SH-SY5Y (cell line): Measurements from ENCODE around the gene UFSP1.

Experiments
- GATA2 ChIP-seq: IDR thresholded peaks from 2 replicates; pipeline ENCODE4 v1.6.1; 2011; ENCODE audit warnings: mild to moderate bottlenecking, low read depth, low read length
- GATA3 ChIP-seq: IDR thresholded peaks from 2 replicates; pipeline ENCODE4 v1.6.1; 2011; ENCODE audit warnings: low read depth, mild to moderate bottlenecking, low read length, moderate library complexity

Gene UFSP1

GRCh38 chr7:100867776-100868485 is 21.6 kb downstream of the UFSP1 start:
- no peak for TF ChIP-seq GATA3
- TF ChIP-seq GATA2 = no peak

DNA sequence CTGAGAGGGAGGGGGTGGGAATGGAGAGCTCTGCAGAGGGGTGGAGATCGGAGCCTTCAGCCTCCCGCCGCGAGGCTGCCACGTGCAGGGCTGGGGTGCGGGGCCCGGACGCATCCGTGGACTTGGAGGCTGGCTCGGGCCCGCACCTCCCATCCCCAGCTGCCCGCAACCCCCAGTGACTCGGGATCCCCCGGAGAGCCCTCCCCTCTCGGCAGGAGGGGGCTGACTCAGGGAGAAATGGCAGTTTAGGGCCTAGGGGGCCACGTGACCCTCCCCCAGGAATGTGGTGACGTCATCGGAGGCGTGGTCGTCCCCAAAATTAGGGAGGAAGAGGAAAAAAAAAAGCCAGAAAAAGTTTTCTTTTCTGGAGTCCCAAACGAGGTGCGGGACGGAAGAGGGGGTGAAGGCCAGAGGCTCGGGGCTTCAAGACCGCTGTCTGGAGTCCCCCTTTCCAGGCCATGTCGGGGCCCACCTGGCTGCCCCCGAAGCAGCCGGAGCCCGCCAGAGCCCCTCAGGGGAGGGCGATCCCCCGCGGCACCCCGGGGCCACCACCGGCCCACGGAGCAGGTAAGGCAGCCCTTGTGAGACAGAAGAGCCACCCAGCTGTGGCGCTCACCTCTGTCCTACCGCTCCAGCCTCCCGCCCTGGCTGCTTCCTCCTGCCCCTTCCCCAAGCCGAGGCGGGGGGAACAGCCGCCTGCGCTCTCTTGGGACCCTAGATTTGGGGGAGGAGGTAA is 22.3 kb downstream of the UFSP1 start, which contains the start of gene TRIP6:
TRIP6 (plus strand) TSS at position 348 of the 736 bp plus-strand sequence; CDS start at position 459, 111 bp downstream.
- TF ChIP-seq GATA3 (no peak), GATA2 (no peak)

DNA sequence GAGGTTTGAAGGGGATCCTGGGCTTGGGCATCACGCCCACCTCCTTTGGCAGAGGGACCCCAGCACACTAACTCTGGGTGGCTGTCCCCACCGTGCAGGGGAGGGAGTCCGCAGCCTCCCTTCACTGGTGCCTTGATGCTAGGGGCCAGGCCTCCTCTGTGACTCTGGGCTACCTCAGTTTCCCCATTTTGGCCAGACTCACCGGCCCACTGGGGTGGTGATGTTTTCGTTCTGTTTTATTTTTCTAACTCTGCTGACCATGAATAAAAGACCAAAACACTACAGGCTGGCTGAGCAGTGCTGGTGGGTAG is 22.8 kb downstream of the UFSP1 start:
- no peak for TF ChIP-seq GATA3

DNA sequence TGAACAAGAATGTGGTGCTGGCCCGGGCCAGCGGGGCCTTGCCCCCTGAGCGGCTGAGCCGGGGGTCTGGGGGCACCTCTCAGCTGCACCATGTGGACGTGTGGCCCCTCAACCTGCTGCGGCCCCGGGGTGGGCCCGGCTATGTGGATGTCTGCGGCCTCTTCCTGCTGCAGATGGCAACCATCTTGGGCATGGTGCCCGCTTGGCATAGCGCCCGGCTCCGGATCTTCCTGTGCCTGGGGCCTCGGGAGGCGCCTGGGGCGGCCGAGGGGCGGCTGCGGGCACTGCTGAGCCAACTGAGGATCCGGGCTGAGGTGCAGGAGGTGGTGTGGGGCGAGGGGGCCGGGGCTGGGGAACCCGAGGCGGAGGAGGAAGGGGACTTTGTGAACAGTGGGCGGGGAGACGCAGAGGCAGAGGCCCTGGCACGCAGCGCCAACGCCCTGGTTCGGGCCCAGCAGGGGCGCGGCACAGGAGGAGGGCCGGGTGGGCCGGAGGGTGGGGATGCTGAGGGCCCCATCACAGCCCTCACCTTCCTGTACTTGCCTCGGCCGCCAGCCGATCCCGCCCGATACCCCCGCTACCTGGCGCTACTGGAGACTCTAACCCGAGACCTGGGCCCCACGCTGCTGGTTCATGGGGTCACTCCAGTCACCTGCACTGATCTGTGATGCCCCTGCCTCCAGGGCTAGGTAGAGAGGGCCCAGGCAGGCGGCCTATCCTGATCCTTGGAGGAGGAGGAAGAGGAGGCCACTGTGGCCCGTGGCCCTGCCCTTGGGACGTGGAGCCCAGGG is 23.4 kb downstream of the UFSP1 start:
- TF ChIP-seq GATA3 (no peak), GATA2 (no peak)

DNA sequence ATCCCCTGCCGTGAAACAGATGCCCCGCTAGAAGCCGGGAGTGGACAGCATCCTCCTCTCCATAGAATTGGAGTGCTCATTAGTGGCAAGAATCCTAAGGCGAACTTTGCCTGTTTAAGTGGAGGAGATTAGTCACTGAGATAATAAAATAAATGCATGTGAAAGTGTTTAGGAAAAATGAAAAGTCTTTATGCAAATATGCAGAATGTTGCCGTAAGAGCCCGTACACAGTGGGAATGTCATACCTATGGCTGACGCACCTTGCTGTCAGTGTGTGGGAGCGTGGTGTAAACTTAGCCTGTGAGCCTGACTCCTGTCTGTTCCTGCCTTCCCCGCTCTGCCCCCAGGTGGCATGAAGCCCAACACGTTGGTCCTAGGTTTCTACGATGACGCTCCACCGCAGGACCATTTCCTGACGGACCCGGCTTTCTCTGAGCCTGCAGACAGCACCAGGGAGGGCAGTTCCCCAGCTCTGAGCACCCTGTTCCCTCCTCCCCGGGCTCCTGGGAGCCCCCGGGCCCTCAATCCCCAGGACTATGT is 24.1 kb downstream of the UFSP1 start:
- no peak for TF ChIP-seq GATA2
- TF ChIP-seq GATA3 = no peak

- TF ChIP-seq GATA3 = no peak
These were observed 25.2 kb downstream of the UFSP1 start for GRCh38 chr7:100864263-100864845.

DNA sequence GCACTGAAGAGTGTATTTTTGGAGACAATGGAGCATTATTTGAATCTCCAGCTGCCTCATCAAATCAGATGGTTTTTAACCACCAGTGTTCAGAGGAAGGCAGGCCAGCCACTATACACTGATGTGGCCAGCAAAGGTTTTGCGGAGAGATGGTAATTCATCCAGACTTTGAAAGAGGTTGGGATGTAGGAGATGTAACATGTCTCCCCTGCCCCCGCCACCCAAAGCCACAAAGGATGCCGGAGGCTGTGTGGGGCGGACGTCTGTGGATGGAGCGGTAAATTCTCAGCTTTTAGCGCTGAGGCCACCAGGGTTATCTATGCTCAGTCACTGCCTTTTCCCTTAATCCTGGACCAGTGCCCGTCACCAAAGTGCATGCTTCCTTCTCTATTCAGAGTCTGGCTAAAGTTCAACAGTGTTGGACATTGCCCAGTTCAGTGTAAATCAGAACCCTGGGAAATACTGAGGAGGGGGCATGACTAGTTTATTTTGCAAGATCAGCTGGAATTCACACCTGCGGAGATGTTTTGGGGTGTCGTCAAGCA is 26.0 kb downstream of the UFSP1 start:
- TF ChIP-seq GATA2 (no peak), GATA3 (no peak)

DNA sequence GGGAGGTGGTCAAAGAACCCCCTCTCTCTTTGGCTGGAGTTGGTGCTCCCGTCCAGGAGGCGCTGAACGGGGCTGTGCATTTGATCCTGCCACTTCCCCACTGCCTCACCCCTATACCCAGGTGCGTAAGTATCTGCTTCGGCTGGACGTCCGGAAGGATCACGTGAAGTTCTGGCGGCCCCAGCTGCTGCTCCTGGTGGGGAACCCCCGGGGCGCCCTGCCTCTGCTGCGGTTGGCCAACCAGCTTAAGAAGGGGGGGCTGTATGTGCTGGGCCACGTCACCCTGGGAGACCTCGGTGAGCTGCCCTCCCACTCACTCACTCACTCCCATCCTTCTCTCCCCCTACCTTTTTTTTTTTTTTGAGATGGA is 27.9 kb downstream of the UFSP1 start:
- TF ChIP-seq GATA2 (no peak), GATA3 (no peak)

- TF ChIP-seq GATA2 (no peak), GATA3 (no peak)
These were observed 28.6 kb downstream of the UFSP1 start for GRCh38 chr7:100860702-100861615.

DNA sequence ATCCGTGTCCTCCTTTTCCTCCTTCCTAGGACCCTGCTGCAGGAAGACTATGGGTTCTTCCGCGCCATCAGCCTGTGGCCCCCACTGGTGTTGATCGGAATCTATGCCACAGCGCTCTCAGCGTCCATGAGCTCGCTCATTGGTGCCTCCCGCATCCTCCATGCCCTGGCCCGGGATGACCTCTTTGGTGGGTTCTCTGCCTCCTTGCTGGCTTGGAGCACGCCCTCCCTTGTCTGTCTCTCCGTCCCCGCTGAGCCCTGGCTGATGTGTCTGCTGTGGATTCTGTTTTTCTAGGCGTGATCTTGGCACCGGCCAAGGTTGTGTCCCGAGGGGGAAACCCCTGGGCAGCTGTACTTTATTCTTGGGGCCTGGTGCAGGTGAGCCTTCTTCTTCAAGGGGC is 29.7 kb downstream of the UFSP1 start:
- TF ChIP-seq GATA2 (no peak), GATA3 (no peak)

- TF ChIP-seq GATA2 (no peak), GATA3 (no peak)
These were observed 32.6 kb downstream of the UFSP1 start for GRCh38 chr7:100856871-100857282.

DNA sequence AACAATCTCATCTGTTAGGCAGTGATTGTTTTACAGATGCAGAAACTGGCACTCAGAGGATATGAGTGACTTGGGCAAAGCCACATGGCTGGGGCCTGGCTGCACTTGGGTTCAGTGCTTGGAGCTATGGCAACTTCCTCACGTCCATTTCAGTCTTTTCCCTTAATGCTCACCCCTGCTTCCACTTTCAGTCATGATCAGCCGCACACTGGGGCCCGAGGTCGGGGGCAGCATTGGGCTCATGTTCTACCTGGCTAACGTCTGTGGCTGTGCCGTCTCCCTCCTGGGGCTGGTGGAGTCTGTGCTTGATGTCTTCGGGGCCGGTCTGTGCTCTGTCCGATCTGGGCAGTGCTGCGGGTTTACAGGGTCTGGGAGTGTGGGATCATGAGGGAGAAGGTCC is 34.0 kb downstream of the UFSP1 start:
- no peak for TF ChIP-seq GATA2
- no peak for TF ChIP-seq GATA3

- TF ChIP-seq GATA2 (no peak), GATA3 (no peak)
These were observed 35.2 kb downstream of the UFSP1 start for GRCh38 chr7:100854146-100854895.
